Left lung (tissue), 10 donors: ENCODE data around the gene RAB1B. TPM values are rescaled to one million over a fixed set of nuclear protein-coding genes. Genes with fewer than 3 reads are reported as not detected.

Experiments
- ATAC-seq: fragments of 200-7000 bp; cut with Tn5 transposase; one replicate; pipeline ENCODE4 v1.9.1; 2020; ENCODE audit warnings: moderate library complexity
- DNase-seq, 4 donors: peaks; one replicate each; pipeline ENCODE4 v3.0.0-alpha.2; 2013 to 2020
- H3K27ac ChIP-seq, 2 donors: fragments of 200-600 bp; sonication (generic) in 1 of 2; one replicate each; pipeline versions ENCODE4 v1.5.0 to v1.8.0; 2020 to 2021
- H3K27me3 ChIP-seq, 2 donors: fragments of 200-600 bp; sonication (generic) in 1 of 2; one replicate each; pipeline versions ENCODE4 v1.5.0 to v1.8.0; 2020 to 2021
- H3K36me3 ChIP-seq, 2 donors: fragments of 200-600 bp; sonication (generic) in 1 of 2; one replicate each; pipeline versions ENCODE4 v1.5.0 to v1.8.0; 2020 to 2021
- H3K4me1 ChIP-seq, 2 donors: fragments of 200-600 bp; one replicate each; pipeline ENCODE4 v1.8.0; 2021
- H3K4me3 ChIP-seq, 2 donors: fragments of 200-600 bp; sonication (generic) in 1 of 2; one replicate each; pipeline versions ENCODE4 v1.5.0 to v1.8.0; 2020 to 2021; ENCODE audit warnings: mild to moderate bottlenecking in 1 of 2
- H3K9me3 ChIP-seq, 2 donors: fragments of 200-600 bp; sonication (generic) in 1 of 2; one replicate each; pipeline versions ENCODE4 v1.5.0 to v1.8.0; 2020 to 2021
- CTCF ChIP-seq, 2 donors: fragments of 200-600 bp; sonication (generic) in 1 of 2; IDR thresholded peaks; one replicate each; pipeline versions ENCODE4 v1.5.0 to v1.8.0; 2021; ENCODE audit warnings: antibody characterized with exemption in 2 of 2
- intact Hi-C, 2 donors: fragments of 100-400 bp; cut with DNase I; formaldehyde crosslinking; loops; one replicate each; pipeline versions ENCODE4 v1.11.2 to v1.14.2; 2022
- polyA plus RNA-seq, 6 donors: library from polyadenylated mRNA; unstranded; fragments of 120-200 nt; gene quantifications; one replicate each; pipeline ENCODE4 v1.2.1, GENCODE V29; 2013; ENCODE audit not compliant: insufficient read length in 6 of 6
- total RNA-seq, 2 donors: library from RNA; stranded (reverse); fragmentation: NEBNext Ultra II Directional; extraction: Animal tissue kit (Norgen Biotek cat#: 25700); gene quantifications; one replicate each; pipeline ENCODE4 v1.2.1, GENCODE V29; 2021
- donor health status: DM: no; HTN: yes; CAD: no.
- donor health status: DM: no; HTN: no; CAD: no.

The RAB1B gene
- total and polyA plus RNA-seq, 8 donors: 114 to 154 (median 132) TPM

- no peak for TF ChIP-seq CTCF (IDR thresholded peaks at IDR 0.05)
- intact Hi-C loops: no loop called here
- Histone ChIP-seq H3K27me3 (no peaks in the 10 kb centered on the region), H3K4me1 (no peaks in the 10 kb centered on the region), H3K4me3 (no peak overlapping the region), H3K36me3 (peaks cover 0 to 90% of the 10 kb centered on the region in 2 donors), H3K9me3 (no peaks in the 10 kb centered on the region), H3K27ac (no peak overlapping the region)
- no peak for DNase-seq
- ATAC-seq: no peak
Observed at GRCh38 chr11:66240781-66241136, 27.7 kb upstream of the RAB1B start.

GRCh38 chr11:66242095-66242765 is 26.2 kb upstream of the RAB1B start:
- no peak for TF ChIP-seq CTCF (IDR thresholded peaks at IDR 0.05)
- no peaks in the 10 kb centered on the region for H3K27me3 ChIP-seq
- H3K9me3 ChIP-seq: no peaks in the 10 kb centered on the region
- peaks cover 0 to 76% of the 10 kb centered on the region in 2 donors for H3K36me3 ChIP-seq
- H3K4me1 ChIP-seq: no peaks in the 10 kb centered on the region
- DNase-seq (no peak), ATAC-seq (no peak)
- intact Hi-C loops: no loop called here
- H3K27ac ChIP-seq: no peak overlapping the region
- no peak overlapping the region for H3K4me3 ChIP-seq

GRCh38 chr11:66243782-66244535 is 24.5 kb upstream of the RAB1B start:
- DNase-seq (no peak), ATAC-seq (no peak)
- no peaks in the 10 kb centered on the region for H3K9me3 ChIP-seq
- no peak overlapping the region for H3K4me3 ChIP-seq
- H3K27me3 ChIP-seq: no peaks in the 10 kb centered on the region
- H3K4me1 ChIP-seq: no peaks in the 10 kb centered on the region
- peaks cover 0 to 60% of the 10 kb centered on the region in 2 donors for H3K36me3 ChIP-seq
- TF ChIP-seq CTCF (IDR thresholded peaks at IDR 0.05): no peak
- intact Hi-C loops: no loop called here
- H3K27ac ChIP-seq: no peak overlapping the region

GRCh38 chr11:66247295-66247694 is 21.1 kb upstream of the RAB1B start:
- peaks cover 0 to 27% of the 10 kb centered on the region in 2 donors for H3K36me3 ChIP-seq
- no peak for TF ChIP-seq CTCF (IDR thresholded peaks at IDR 0.05)
- DNase-seq: no peak
- H3K27ac ChIP-seq: no peak overlapping the region
- no peaks in the 10 kb centered on the region for H3K4me1 ChIP-seq
- H3K27me3 ChIP-seq: no peaks in the 10 kb centered on the region
- H3K4me3 ChIP-seq: no peak overlapping the region
- intact Hi-C loops: no loop called here
- H3K9me3 ChIP-seq: no peaks in the 10 kb centered on the region
- no peak for ATAC-seq

GRCh38 chr11:66247801-66248200 is 20.6 kb upstream of the RAB1B start:
- ATAC-seq (no peak), DNase-seq (no peak)
- no peaks in the 10 kb centered on the region for H3K27me3 ChIP-seq
- H3K4me1 ChIP-seq: no peaks in the 10 kb centered on the region
- TF ChIP-seq CTCF (IDR thresholded peaks at IDR 0.05): no peak
- intact Hi-C loops: no loop called here
- H3K4me3 ChIP-seq: no peak overlapping the region
- H3K27ac ChIP-seq: no peak overlapping the region
- H3K36me3 ChIP-seq: peaks cover 0 to 22% of the 10 kb centered on the region in 2 donors
- H3K9me3 ChIP-seq: no peaks in the 10 kb centered on the region
